Measurements from ENCODE around the gene CREBL2. TPM values are rescaled to one million over a fixed set of nuclear protein-coding genes. Genes with fewer than 3 reads are reported as not detected.

The CREBL2 gene
- total RNA-seq, 1 experiment from 2014 or later = 17.3 TPM

DNA sequence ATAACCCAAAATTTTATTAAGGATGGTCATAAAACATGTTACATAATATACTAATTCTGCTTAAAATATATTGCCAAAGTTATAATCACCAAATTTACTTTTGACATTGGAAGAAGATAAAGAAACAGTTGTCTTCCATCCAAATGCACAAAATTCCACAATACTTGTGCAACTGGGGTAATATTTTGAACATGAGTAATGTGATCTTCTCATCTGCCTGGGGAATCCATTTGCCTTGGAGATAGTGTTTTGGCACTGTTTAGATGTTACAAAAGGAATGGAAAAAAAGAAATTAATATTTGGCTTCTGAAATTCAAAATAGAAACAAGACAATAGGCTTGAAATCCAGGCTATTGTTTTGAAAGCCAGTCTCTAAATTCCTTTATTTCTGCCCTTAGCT lies 75.2 kb downstream of the CREBL2 start:
- no peak for DNase-seq (ENCODE audit: low spot score)
- CTCF ChIA-PET = no interaction called here
- POLR2A ChIA-PET = no interaction called here
- Mint-ChIP-seq H3K9me3 (no peaks in the 10 kb centered on the region), H3K4me1 (peaks cover 34% of the 10 kb centered on the region), H3K27ac (no peak overlapping the region), H3K4me3 (no peak overlapping the region), H3K27me3 (ENCODE audit: low read depth) (peaks cover 5% of the 10 kb centered on the region; the same call in 1 of the 2 replicates), H3K36me3 (no peaks in the 10 kb centered on the region)
- ATAC-seq = no peak
- TF ChIP-seq, protein P1, sequence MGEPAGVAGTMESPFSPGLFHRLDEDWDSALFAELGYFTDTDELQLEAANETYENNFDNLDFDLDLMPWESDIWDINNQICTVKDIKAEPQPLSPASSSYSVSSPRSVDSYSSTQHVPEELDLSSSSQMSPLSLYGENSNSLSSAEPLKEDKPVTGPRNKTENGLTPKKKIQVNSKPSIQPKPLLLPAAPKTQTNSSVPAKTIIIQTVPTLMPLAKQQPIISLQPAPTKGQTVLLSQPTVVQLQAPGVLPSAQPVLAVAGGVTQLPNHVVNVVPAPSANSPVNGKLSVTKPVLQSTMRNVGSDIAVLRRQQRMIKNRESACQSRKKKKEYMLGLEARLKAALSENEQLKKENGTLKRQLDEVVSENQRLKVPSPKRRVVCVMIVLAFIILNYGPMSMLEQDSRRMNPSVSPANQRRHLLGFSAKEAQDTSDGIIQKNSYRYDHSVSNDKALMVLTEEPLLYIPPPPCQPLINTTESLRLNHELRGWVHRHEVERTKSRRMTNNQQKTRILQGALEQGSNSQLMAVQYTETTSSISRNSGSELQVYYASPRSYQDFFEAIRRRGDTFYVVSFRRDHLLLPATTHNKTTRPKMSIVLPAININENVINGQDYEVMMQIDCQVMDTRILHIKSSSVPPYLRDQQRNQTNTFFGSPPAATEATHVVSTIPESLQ (CRISPR knock-in tag; IDR thresholded peaks at IDR 0.05) = no peak
- TF ChIP-seq EMX1 (CRISPR knock-in tag; IDR thresholded peaks at IDR 0.05) = no peak
- TF ChIP-seq, protein P2, sequence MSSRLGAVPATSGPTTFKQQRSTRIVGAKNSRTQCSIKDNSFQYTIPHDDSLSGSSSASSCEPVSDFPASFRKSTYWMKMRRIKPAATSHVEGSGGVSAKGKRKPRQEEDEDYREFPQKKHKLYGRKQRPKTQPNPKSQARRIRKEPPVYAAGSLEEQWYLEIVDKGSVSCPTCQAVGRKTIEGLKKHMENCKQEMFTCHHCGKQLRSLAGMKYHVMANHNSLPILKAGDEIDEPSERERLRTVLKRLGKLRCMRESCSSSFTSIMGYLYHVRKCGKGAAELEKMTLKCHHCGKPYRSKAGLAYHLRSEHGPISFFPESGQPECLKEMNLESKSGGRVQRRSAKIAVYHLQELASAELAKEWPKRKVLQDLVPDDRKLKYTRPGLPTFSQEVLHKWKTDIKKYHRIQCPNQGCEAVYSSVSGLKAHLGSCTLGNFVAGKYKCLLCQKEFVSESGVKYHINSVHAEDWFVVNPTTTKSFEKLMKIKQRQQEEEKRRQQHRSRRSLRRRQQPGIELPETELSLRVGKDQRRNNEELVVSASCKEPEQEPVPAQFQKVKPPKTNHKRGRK (CRISPR knock-in tag; IDR thresholded peaks at IDR 0.05; ENCODE audit: borderline replicate concordance) = no peak
- no peak for TF ChIP-seq ZNF138 (CRISPR knock-in tag; conservative IDR thresholded peaks at IDR 0.05)
- TF ChIP-seq, protein P3, sequence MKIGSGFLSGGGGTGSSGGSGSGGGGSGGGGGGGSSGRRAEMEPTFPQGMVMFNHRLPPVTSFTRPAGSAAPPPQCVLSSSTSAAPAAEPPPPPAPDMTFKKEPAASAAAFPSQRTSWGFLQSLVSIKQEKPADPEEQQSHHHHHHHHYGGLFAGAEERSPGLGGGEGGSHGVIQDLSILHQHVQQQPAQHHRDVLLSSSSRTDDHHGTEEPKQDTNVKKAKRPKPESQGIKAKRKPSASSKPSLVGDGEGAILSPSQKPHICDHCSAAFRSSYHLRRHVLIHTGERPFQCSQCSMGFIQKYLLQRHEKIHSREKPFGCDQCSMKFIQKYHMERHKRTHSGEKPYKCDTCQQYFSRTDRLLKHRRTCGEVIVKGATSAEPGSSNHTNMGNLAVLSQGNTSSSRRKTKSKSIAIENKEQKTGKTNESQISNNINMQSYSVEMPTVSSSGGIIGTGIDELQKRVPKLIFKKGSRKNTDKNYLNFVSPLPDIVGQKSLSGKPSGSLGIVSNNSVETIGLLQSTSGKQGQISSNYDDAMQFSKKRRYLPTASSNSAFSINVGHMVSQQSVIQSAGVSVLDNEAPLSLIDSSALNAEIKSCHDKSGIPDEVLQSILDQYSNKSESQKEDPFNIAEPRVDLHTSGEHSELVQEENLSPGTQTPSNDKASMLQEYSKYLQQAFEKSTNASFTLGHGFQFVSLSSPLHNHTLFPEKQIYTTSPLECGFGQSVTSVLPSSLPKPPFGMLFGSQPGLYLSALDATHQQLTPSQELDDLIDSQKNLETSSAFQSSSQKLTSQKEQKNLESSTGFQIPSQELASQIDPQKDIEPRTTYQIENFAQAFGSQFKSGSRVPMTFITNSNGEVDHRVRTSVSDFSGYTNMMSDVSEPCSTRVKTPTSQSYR (CRISPR knock-in tag; IDR thresholded peaks at IDR 0.05) = no peak
- TF ChIP-seq, protein P4, sequence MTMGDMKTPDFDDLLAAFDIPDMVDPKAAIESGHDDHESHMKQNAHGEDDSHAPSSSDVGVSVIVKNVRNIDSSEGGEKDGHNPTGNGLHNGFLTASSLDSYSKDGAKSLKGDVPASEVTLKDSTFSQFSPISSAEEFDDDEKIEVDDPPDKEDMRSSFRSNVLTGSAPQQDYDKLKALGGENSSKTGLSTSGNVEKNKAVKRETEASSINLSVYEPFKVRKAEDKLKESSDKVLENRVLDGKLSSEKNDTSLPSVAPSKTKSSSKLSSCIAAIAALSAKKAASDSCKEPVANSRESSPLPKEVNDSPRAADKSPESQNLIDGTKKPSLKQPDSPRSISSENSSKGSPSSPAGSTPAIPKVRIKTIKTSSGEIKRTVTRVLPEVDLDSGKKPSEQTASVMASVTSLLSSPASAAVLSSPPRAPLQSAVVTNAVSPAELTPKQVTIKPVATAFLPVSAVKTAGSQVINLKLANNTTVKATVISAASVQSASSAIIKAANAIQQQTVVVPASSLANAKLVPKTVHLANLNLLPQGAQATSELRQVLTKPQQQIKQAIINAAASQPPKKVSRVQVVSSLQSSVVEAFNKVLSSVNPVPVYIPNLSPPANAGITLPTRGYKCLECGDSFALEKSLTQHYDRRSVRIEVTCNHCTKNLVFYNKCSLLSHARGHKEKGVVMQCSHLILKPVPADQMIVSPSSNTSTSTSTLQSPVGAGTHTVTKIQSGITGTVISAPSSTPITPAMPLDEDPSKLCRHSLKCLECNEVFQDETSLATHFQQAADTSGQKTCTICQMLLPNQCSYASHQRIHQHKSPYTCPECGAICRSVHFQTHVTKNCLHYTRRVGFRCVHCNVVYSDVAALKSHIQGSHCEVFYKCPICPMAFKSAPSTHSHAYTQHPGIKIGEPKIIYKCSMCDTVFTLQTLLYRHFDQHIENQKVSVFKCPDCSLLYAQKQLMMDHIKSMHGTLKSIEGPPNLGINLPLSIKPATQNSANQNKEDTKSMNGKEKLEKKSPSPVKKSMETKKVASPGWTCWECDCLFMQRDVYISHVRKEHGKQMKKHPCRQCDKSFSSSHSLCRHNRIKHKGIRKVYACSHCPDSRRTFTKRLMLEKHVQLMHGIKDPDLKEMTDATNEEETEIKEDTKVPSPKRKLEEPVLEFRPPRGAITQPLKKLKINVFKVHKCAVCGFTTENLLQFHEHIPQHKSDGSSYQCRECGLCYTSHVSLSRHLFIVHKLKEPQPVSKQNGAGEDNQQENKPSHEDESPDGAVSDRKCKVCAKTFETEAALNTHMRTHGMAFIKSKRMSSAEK (CRISPR knock-in tag; IDR thresholded peaks at IDR 0.05; ENCODE audit: borderline replicate concordance) = no peak
- no peak for TF ChIP-seq TCF7 (CRISPR knock-in tag; IDR thresholded peaks at IDR 0.05; ENCODE audit: low read depth)
- no peak for TF ChIP-seq ZBTB21 (CRISPR knock-in tag; IDR thresholded peaks at IDR 0.05; ENCODE audit: borderline replicate concordance)
- no peak for TF ChIP-seq JAZF1 (CRISPR knock-in tag; IDR thresholded peaks at IDR 0.05)
- TF ChIP-seq PRRX2 (CRISPR knock-in tag; IDR thresholded peaks at IDR 0.05) = no peak
- TF ChIP-seq KAT7 (CRISPR knock-in tag; IDR thresholded peaks at IDR 0.05; ENCODE audit: borderline replicate concordance) = no peak
- TF ChIP-seq, protein P5, sequence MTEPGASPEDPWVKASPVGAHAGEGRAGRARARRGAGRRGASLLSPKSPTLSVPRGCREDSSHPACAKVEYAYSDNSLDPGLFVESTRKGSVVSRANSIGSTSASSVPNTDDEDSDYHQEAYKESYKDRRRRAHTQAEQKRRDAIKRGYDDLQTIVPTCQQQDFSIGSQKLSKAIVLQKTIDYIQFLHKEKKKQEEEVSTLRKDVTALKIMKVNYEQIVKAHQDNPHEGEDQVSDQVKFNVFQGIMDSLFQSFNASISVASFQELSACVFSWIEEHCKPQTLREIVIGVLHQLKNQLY (CRISPR knock-in tag; IDR thresholded peaks at IDR 0.05) = no peak
- TF ChIP-seq TEAD4 (CRISPR knock-in tag; IDR thresholded peaks at IDR 0.05) = no peak
- TF ChIP-seq ESRRA (CRISPR knock-in tag; IDR thresholded peaks at IDR 0.05; ENCODE audit: borderline replicate concordance) = no peak
- TF ChIP-seq, protein P6, sequence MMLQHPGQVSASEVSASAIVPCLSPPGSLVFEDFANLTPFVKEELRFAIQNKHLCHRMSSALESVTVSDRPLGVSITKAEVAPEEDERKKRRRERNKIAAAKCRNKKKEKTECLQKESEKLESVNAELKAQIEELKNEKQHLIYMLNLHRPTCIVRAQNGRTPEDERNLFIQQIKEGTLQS (CRISPR knock-in tag; conservative IDR thresholded peaks at IDR 0.05) = no peak
- TF ChIP-seq ZNF232 (CRISPR knock-in tag; IDR thresholded peaks at IDR 0.05) = no peak
- no peak for TF ChIP-seq ZNF219 (CRISPR knock-in tag; IDR thresholded peaks at IDR 0.05; ENCODE audit: borderline replicate concordance)
- TF ChIP-seq, protein P7, sequence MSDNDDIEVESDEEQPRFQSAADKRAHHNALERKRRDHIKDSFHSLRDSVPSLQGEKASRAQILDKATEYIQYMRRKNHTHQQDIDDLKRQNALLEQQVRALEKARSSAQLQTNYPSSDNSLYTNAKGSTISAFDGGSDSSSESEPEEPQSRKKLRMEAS (CRISPR knock-in tag; IDR thresholded peaks at IDR 0.05) = no peak
